Psoas muscle (tissue), 8 donors: ENCODE results near the gene AMH. TPM values are rescaled to one million over a fixed set of nuclear protein-coding genes. Genes with fewer than 3 reads are reported as not detected.

Experiments used
- ATAC-seq, 4 donors: fragments of 200-7000 bp; cut with Tn5 transposase; one replicate each; pipeline ENCODE4 v1.9.1; 2020; ENCODE audit warnings: moderate library complexity in 3 of 4, mild to moderate bottlenecking in 2 of 4
- DNase-seq, 2 donors: peaks; one replicate each; pipeline ENCODE4 v3.0.0-alpha.2; 2020
- H3K27ac ChIP-seq: fragments of 200-600 bp; one replicate; pipeline ENCODE4 v1.8.0; 2022
- H3K27me3 ChIP-seq, 3 donors: fragments of 200-600 bp in 1 of 3; one replicate each; pipeline versions ENCODE4 v1.6.1 to v1.8.0; 2013 to 2022; ENCODE audit warnings: low read length in 2 of 3, mild to moderate bottlenecking in 2 of 3, moderate library complexity in 1 of 3; ENCODE audit not compliant: insufficient read depth in 3 of 3
- H3K36me3 ChIP-seq, 2 donors: fragments of 200-600 bp in 1 of 2; one replicate each; pipeline versions ENCODE4 v1.6.1 to v1.8.0; 2013 to 2022; ENCODE audit warnings: low read depth in 1 of 2, mild to moderate bottlenecking in 1 of 2, moderate library complexity in 1 of 2; ENCODE audit not compliant: insufficient read depth in 1 of 2
- H3K4me1 ChIP-seq: fragments of 200-600 bp; one replicate; pipeline ENCODE4 v1.8.0; 2022
- H3K4me3 ChIP-seq: fragments of 200-600 bp; one replicate; pipeline ENCODE4 v1.8.0; 2022; ENCODE audit warnings: mild to moderate bottlenecking
- H3K9me3 ChIP-seq: fragments of 200-600 bp; one replicate; pipeline ENCODE4 v1.8.0; 2022
- WGBS, 3 donors: extraction: QIAGEN DNeasy Blood & Tissue Kit; methylation state at CpG; one replicate each; pipeline versions ENCODE4 v1.1.6 to v1.1.7; 2013; 5-methylcytosine and 5-hydroxymethylcytosine counted together
- intact Hi-C, 2 donors: fragments of 100-400 bp; cut with DNase I; formaldehyde crosslinking; loops; one replicate each; pipeline versions ENCODE4 v1.11.0 to v1.14.2; 2022
- polyA plus RNA-seq, 3 donors: library from polyadenylated mRNA; stranded (reverse); fragments of 200-250 nt; gene quantifications; one replicate each; pipeline ENCODE4 v1.2.3, GENCODE V29; 2013
- total RNA-seq, 4 donors: library from RNA; stranded (reverse); fragmentation: NEBNext Ultra II Directional in 2 of 4; extraction: Animal tissue kit (Norgen Biotek cat#: 25700) in 2 of 4; gene quantifications; one replicate each; pipeline versions ENCODE4 v1.2.1 to v1.2.4, GENCODE V29; 2021 to 2023
- TF ChIP-seq, protein P1 (sequence below): fragments of 200-600 bp; IDR thresholded peaks from one replicate; pipeline ENCODE4 v1.8.0; 2022; ENCODE audit warnings: antibody characterized with exemption
- donor health status: healthy with polysubstance abuse.
- donor health status: DM: no; HTN: no; CAD: no; lungs with moderate emphysema.
- donor health status: Bipolar disorder and iron deficiency.
- donor health status: healthy.
- donor health status: DM: yes; HTN: yes; CAD: no.
- donor health status: DM: no; HTN: no; CAD: no.
- donor health status: DM: no; HTN: no; CAD: no.
- donor health status: DM: yes; HTN: yes; CAD: no.

AMH gene
- total and polyA plus RNA-seq, 7 donors, result 0.38 to 3.6 (median 2.2) TPM

DNA sequence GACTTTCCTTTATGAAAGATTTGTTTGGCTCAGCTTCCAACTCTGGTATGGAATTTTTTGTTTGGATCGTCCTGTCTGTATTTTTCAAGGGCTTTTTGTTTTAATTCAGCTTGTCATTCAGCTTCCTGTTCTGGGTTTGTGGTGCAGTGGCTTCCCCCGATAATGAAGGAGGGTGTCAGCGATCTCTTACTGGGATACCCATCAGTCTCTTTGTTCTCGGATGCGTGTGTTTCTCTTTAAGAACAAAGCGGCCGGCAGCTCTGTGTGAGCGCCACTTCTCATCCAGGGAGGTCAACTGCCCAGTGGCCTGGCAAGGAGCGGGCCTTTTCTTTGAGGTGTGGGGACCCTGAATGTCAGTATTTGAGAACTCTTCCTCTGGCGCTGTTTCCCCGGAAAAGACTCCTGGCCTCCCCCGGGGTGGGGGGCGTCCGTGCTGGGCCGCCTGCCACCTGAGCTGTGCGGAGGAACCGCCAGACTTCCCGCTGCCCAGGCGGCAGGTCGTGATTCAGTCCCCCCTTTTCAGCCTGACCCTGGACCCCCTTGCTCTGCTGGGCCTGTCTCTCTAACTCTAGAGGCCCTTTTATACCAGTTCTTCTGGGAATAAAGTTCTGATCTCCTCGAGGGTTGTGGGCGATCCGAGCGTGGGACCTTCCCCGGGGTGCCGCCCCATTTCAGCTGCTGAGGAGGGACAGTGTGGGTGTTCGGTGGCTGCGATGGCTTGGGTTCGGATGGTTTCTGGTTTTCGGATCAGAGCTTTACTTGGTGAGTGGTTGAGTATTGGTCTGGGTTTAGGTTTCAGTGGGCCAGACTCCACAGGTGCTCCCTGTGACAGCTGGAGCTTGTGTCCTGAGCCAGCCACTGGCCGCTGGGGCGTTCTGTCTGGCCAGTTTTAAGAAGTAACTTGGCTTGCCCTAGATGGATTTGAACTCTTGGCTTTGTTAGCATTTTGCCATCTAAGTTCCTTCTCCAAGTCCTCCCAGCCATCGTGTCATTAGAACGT is 9.1 kb upstream of the AMH start:
- TF ChIP-seq, protein P1, sequence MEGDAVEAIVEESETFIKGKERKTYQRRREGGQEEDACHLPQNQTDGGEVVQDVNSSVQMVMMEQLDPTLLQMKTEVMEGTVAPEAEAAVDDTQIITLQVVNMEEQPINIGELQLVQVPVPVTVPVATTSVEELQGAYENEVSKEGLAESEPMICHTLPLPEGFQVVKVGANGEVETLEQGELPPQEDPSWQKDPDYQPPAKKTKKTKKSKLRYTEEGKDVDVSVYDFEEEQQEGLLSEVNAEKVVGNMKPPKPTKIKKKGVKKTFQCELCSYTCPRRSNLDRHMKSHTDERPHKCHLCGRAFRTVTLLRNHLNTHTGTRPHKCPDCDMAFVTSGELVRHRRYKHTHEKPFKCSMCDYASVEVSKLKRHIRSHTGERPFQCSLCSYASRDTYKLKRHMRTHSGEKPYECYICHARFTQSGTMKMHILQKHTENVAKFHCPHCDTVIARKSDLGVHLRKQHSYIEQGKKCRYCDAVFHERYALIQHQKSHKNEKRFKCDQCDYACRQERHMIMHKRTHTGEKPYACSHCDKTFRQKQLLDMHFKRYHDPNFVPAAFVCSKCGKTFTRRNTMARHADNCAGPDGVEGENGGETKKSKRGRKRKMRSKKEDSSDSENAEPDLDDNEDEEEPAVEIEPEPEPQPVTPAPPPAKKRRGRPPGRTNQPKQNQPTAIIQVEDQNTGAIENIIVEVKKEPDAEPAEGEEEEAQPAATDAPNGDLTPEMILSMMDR, result no peak
- Histone ChIP-seq H3K9me3 (no peaks in the 10 kb centered on the region), H3K27me3 (no peaks in the 10 kb centered on the region), H3K4me3 (peak overlapping the region; percentile 66), H3K27ac (peak overlapping the region; percentile 81), H3K4me1 (peaks cover 65% of the 10 kb centered on the region), H3K36me3 (peaks cover 5 to 20% of the 10 kb centered on the region in 2 donors)
- intact Hi-C loops, result loop anchor here (2.0 to 10.0 kb wide), 6 partner anchors 15 to 152 kb away; partner anchors contain the start of genes AP3D1 (in 1 of the 2), LSM7 (in 1 of the 2) and SPPL2B (in 1 of the 2)
- ATAC-seq (peak in 3 of 4 donors; percentile 19 to 47 (median 29)), DNase-seq (no peak)
- 7 to 12% (median 8%) methylated on average over 34 of the region's 34 CpGs for WGBS, 3 donors

DNA sequence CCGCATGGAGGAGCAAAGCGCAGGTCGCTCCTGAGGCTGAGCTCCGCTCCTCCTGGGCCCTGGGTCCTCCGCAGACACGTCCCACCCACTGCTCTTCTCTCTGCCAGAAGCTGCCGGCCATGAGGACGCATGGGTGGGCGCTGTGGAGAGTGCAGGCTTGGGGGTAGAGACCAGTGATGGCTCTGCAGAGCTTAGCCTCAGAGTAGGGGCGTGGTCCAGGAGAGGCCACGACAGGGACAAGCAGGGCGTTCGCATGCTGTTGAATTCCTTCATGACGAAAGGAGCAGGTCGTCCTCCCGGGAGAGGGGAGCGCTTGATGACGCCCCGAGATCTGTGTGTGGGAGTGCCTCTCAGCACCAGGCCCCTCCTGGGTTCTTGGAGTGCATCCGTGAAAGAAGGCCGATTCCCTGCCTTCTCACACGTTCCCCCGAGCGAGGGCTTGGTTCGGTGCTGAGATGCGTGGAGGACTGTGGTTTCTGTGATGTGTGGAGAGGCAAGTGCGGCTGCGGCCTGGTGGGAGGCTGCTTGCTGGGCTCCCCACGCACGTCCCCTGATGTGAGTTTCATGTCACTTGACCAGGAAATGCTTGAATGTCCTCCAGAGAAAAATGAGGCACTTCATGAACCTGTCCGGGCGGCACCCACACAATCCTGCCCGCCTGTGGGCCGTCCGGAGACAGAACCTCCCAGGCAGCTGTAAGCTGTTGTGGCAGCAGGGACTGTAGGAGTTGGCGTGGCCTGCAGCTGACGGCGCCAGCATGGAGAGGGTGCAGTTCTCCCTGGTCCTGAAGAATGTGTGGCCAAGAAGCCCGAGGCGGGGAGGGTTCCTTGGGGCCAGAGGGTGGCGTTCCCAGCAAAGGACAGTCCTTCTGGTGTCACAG is 8.0 kb upstream of the AMH start:
- Histone ChIP-seq H3K27ac (peak overlapping the region; percentile 81), H3K4me3 (peak overlapping the region; percentile 66), H3K36me3 (peaks cover 11 to 31% of the 10 kb centered on the region in 2 donors), H3K9me3 (no peaks in the 10 kb centered on the region), H3K4me1 (peaks cover 61% of the 10 kb centered on the region), H3K27me3 (no peaks in the 10 kb centered on the region)
- DNase-seq (no peak), ATAC-seq (peak in 3 of 4 donors; percentile 21 to 32 (median 25))
- WGBS, 3 donors, result 42 to 70% (median 45%) methylated on average over 40 to 41 of the region's 41 CpGs
- intact Hi-C loops, result loop anchor here in 1 of 2 donors (2.0 kb wide), 1 partner anchor 14 kb away; no protein-coding TSS in a partner anchor
- TF ChIP-seq, protein P1, result no peak

DNA sequence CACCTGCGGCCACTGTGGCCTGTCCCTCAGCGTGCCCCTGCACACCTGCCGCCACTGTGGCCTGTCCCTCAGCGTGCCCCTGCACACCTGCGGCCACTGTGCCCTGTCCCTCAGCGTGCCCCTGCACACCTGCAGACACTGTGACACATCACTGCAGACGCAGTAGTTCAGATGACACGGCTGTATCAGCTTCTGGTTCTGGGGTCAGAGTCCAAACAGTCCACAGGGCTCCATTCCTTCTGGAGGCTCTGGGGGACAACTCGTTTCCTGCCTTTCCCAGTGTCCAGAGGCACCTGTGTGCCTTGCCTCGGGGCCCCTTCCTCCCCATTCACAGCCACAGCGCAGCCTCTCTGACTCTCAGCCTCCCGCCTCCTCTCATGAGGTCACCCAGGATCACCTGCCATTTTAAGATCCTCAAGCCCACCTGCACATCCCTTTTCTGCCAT is 7.0 kb upstream of the AMH start:
- 76 to 84% (median 79%) methylated on average over 12 of the region's 12 CpGs for WGBS, 3 donors
- Histone ChIP-seq H3K4me3 (no peak overlapping the region), H3K36me3 (peaks cover 11 to 41% of the 10 kb centered on the region in 2 donors), H3K4me1 (peaks cover 65% of the 10 kb centered on the region), H3K27me3 (no peaks in the 10 kb centered on the region), H3K9me3 (no peaks in the 10 kb centered on the region), H3K27ac (peak overlapping the region; percentile 81)
- DNase-seq, result no peak
- TF ChIP-seq, protein P1, result no peak
- no peak for ATAC-seq
- intact Hi-C loops, result no loop called here

DNA sequence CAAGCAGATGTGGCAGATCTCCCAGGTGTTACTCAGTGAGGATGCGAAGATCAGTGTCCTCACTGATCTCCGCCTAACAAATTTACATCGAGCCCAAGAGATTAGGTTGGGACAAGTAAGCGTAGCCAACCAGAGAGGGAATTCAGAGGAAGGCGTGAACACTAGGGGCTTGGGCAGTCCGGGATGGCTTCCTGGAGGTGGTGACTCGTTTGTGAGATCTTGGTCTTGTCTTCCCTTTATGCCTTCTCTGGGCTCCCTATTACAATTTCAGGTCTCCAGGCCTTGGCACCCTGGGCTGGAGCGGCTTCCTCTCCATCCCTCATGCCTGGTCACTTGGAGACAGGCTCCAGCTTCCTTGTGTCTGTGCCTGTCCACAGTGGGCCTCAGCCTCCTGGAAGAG is 6.3 kb upstream of the AMH start:
- DNase-seq (no peak), ATAC-seq (no peak)
- WGBS, 3 donors, result 83 to 89% (median 86%) methylated on average over 8 of the region's 8 CpGs
- intact Hi-C loops, result no loop called here
- TF ChIP-seq, protein P1, result no peak
- Histone ChIP-seq H3K9me3 (no peaks in the 10 kb centered on the region), H3K27me3 (no peaks in the 10 kb centered on the region), H3K4me1 (peaks cover 63% of the 10 kb centered on the region), H3K27ac (peak overlapping the region; percentile 81), H3K36me3 (peaks cover 11 to 47% of the 10 kb centered on the region in 2 donors), H3K4me3 (no peak overlapping the region)
